Parathyroid adenoma (tissue), 2 donors: ENCODE measurements around the gene BAHCC1.

Source experiments
- H2AFZ ChIP-seq: fragments of 300-600 bp; sonication (generic); one replicate; pipeline ENCODE4 v1.7.0; 2017; ENCODE audit warnings: antibody characterized with exemption, mild to moderate bottlenecking
- H3K27ac ChIP-seq: fragments of 300-600 bp; sonication (generic); one replicate; pipeline ENCODE4 v1.7.0; 2017
- H3K27me3 ChIP-seq: fragments of 300-600 bp; sonication (generic); one replicate; pipeline ENCODE4 v1.7.0; 2017; ENCODE audit warnings: low read length; ENCODE audit not compliant: control insufficient read depth, insufficient read depth
- H3K36me3 ChIP-seq: fragments of 300-600 bp; sonication (generic); one replicate; pipeline ENCODE4 v1.7.0; 2017; ENCODE audit warnings: low read length; ENCODE audit not compliant: control insufficient read depth, insufficient read depth
- H3K4me1 ChIP-seq: fragments of 300-600 bp; sonication (generic); one replicate; pipeline ENCODE4 v1.7.0; 2017; ENCODE audit warnings: control low read depth
- H3K4me2 ChIP-seq: fragments of 300-600 bp; sonication (generic); one replicate; pipeline ENCODE4 v1.7.0; 2017; ENCODE audit warnings: low read length
- H3K4me3 ChIP-seq: fragments of 300-600 bp; sonication (generic); one replicate; pipeline ENCODE4 v1.7.0; 2017; ENCODE audit warnings: low read depth, low read length
- H3K79me2 ChIP-seq: fragments of 300-600 bp; sonication (generic); one replicate; pipeline ENCODE4 v1.7.0; 2017; ENCODE audit warnings: control low read depth
- H3K9ac ChIP-seq: fragments of 300-600 bp; sonication (generic); one replicate; pipeline ENCODE4 v1.7.0; 2017; ENCODE audit warnings: mild to moderate bottlenecking
- H3K9me3 ChIP-seq: fragments of 300-600 bp; sonication (generic); one replicate; pipeline ENCODE4 v1.7.0; 2017; ENCODE audit warnings: low read length; ENCODE audit not compliant: control insufficient read depth
- TF ChIP-seq, protein P1 (sequence below): fragments of 300-600 bp; sonication (generic); IDR thresholded peaks from one replicate; pipeline ENCODE4 v1.7.0; 2017; ENCODE audit warnings: antibody characterized with exemption, mild to moderate bottlenecking
- donor health status: primary hyperparathyroidism.

The BAHCC1 gene

DNA sequence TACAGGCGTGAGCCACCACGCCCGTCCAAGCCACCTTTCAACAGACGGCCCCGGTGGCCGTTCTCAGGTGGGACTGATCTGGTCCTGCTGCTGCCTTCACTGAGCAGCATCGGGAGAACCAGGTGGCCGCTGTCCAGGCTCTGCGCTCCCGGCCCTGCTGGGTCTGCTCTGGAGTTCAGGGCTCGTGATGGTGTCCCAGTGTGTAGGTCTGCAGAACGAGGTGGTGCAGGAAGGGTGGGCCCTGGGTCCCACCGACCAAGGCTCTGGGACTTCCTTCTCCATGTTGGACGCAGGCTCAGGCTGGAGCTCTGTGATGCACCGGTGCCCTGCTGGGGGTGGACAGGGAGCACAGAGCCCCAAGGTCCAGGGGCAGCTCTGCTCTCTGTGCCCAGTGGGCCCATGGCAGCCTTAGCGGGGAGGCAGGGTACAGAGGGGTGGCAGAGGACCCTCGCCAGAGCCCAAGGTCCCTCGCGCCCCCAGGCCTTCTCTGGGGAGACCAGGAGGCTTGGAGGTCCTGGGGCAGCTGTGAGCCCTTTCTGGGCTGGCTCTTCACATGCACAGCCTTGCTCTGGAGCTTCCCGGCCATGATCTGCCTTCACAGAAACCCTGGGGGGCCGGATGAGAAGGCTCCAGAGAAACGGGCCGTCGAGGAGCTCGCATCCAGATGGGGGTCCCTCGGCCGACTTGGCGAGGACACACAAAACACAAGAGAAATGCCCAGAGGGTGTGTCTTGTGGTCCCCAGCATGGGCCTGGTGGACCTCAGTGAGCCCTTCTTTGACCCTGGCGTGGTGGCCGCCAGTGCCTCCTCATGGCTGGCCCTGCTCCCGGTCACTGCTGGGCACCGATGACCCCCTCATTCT is 26.9 kb upstream of the BAHCC1 start:
- no peaks in the 10 kb centered on the region for H3K79me2 ChIP-seq
- no peaks in the 10 kb centered on the region for H3K36me3 ChIP-seq
- no peaks in the 10 kb centered on the region for H3K9me3 ChIP-seq
- no peak overlapping the region for H3K4me3 ChIP-seq
- TF ChIP-seq, protein P1, sequence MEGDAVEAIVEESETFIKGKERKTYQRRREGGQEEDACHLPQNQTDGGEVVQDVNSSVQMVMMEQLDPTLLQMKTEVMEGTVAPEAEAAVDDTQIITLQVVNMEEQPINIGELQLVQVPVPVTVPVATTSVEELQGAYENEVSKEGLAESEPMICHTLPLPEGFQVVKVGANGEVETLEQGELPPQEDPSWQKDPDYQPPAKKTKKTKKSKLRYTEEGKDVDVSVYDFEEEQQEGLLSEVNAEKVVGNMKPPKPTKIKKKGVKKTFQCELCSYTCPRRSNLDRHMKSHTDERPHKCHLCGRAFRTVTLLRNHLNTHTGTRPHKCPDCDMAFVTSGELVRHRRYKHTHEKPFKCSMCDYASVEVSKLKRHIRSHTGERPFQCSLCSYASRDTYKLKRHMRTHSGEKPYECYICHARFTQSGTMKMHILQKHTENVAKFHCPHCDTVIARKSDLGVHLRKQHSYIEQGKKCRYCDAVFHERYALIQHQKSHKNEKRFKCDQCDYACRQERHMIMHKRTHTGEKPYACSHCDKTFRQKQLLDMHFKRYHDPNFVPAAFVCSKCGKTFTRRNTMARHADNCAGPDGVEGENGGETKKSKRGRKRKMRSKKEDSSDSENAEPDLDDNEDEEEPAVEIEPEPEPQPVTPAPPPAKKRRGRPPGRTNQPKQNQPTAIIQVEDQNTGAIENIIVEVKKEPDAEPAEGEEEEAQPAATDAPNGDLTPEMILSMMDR, result no peak
- H3K27me3 ChIP-seq, result no peaks in the 10 kb centered on the region
- H3K4me2 ChIP-seq, result no peak overlapping the region
- H2AFZ ChIP-seq, result no peak overlapping the region
- no peak overlapping the region for H3K27ac ChIP-seq
- H3K9ac ChIP-seq, result no peak overlapping the region
- no peaks in the 10 kb centered on the region for H3K4me1 ChIP-seq

DNA sequence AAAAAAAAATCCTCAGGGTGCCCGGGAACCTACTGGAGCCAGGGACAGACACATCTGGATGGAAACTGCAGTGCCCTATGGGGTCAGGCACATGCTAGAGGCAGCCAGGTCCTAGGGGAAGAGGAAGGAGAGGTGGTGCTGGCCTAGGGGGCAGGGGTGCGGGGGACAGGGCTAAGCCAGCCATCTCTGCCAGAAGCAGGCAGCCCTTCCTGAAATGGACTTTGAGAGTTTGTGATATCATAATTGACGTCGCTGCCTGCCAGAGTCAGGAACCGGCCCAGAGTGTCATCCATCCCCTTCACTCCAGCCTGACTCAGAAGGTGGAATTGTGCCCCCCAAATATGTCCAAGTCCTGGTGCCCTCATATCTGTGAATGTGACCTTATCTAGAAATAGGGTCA is 25.0 kb upstream of the BAHCC1 start:
- no peaks in the 10 kb centered on the region for H3K27me3 ChIP-seq

DNA sequence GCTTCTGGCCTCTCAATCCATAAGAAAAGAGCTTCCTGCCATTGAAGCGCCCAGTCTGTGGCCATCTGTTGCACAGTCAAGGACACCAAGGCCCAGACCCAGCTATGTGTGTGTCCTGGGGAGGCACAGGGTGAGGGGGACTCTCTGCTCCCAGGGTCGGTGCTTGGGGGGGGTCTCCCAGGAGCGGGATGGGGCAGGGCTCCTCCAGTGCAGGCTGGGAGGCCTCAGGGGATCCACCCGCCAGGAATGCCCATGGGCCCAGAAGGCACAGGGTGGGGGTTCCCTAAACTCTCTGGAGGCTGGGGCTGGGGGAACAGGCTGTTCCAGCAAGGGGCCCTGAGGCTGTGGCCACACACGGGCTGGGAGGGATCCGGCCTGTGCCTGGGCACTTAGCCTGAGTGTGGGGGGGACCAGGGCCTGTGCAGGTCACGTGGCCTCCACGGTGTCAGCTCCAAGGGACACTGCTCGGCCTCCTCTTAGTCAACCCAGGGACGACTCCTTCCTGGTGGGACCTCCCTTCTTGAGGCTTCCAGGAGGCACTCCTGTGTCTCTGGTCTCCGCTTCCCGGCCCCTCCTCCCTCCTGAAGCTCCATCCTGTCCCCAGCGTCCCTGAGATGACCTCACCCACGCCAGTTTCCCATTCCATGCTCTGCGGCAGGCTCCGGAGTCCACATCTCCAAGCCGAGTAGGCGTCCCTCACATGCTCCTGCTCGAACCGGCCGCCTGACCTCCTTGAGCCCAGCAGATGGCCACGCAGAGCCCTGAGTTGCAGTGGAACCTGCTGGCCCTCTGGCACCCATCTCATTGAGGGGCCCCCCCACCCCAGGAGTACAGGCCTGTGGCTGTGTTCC is 23.1 kb upstream of the BAHCC1 start:
- Histone ChIP-seq H3K4me2 (no peak overlapping the region), H3K4me1 (no peaks in the 10 kb centered on the region), H3K4me3 (no peak overlapping the region), H3K27ac (peak overlapping the region; percentile 29), H3K9ac (no peak overlapping the region), H3K36me3 (no peaks in the 10 kb centered on the region), H3K9me3 (no peaks in the 10 kb centered on the region), H2AFZ (peak overlapping the region; percentile 17), H3K79me2 (no peaks in the 10 kb centered on the region), H3K27me3 (no peaks in the 10 kb centered on the region)
- TF ChIP-seq, protein P1, result peak; percentile 17

More for the DNA sequence above, 25.0 kb upstream of the BAHCC1 start:
- TF ChIP-seq, protein P1, result no peak
- Histone ChIP-seq H3K9ac (no peak overlapping the region), H2AFZ (no peak overlapping the region), H3K9me3 (no peaks in the 10 kb centered on the region), H3K79me2 (no peaks in the 10 kb centered on the region), H3K27ac (no peak overlapping the region), H3K4me1 (no peaks in the 10 kb centered on the region), H3K4me2 (no peak overlapping the region), H3K36me3 (no peaks in the 10 kb centered on the region), H3K4me3 (no peak overlapping the region)

DNA sequence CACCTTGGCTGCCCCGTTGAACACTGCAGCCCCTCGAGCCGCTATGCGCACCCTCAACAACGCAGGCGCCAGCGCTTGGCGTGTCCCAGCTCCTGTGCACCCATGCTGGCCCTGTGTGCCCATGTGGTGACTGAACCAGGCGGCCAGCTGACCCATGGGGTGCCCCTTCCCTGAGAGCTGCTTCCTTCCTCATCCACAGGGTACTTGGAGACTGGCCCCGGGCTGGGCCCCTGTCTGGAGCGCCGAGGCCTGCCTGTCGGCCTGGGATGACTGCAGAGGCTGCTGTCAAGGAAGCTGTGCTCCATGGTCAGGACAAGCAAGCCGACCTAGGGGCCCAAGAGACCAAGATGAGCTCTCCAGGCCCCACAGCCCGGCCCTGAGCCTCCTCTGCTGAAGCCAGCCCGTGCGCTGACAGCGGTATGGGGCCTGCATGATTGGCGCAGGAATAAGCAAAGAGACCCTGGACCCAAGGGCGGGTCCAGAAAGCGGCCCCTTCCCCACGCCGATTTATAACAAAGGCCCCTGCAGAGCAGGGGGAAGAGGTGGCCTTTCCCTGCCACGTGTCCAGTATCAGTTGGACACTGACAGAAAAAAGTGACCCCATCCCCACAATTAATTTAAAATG is 21.6 kb upstream of the BAHCC1 start:
- H3K4me1 ChIP-seq, result no peaks in the 10 kb centered on the region
- no peaks in the 10 kb centered on the region for H3K36me3 ChIP-seq
- H3K9ac ChIP-seq, result no peak overlapping the region
- H3K4me3 ChIP-seq, result no peak overlapping the region
- H3K27ac ChIP-seq, result no peak overlapping the region
- H3K79me2 ChIP-seq, result no peaks in the 10 kb centered on the region
- TF ChIP-seq, protein P1, result no peak
- no peaks in the 10 kb centered on the region for H3K9me3 ChIP-seq
- no peak overlapping the region for H2AFZ ChIP-seq
- H3K27me3 ChIP-seq, result no peaks in the 10 kb centered on the region
- no peak overlapping the region for H3K4me2 ChIP-seq
